ENCODE results near the gene SHFL. TPM values are rescaled to one million over a fixed set of nuclear protein-coding genes. Genes with fewer than 3 reads are reported as not detected.
A peak's percentile ranks its signal among the peaks of the same experiment; 100 is the strongest.

The SHFL gene
- total and polyA plus RNA-seq, 2 of the 8 experiments (the other 6 are each of a cell fraction or from before 2014, with no cell fraction given), result 25.3 to 37.1 TPM

DNA sequence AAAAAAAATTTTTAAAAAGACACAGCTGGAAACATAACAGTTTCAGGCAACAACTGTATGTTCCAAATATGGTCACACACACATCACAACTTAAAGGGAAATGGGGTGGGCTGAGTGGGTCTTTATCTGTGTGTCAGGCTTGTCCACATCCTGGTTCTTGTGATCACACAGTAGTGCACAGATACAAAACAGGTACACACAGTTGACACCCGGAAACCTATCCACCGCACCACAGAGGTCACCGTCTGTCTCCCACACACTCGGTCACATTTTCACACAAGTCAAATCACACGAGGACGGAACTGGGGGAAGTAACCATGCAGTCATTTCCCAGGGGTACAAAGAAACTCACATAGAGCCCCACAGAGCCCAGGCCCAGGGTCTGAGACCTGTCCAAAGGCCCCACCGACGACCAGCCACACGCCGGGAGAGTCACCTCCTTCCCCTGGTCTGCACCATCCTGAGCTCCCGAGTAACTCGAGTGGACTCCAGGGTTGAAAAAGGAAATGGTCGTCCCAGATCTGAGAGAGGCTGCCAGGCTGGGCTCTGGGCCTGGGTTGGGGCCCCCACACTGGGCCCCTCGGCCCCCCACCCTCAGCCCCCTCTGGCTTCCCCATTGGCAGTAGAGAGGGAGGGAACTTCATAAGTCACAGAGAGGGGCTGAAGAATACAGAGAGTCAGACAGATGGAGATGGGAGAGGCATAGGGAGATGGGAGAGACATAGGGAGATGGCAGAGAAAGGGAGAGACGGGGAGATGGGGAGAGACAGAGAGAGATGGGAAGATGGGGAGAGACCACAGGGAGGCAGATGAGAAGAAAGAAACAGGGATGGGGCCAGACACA lies 18.8 kb downstream of the SHFL start:
- Histone ChIP-seq H3K23me2 (ENCODE audit: low read depth, low read length) (0 out of 2 replicates have a peak, but pooled peaks cover 4% of the 10 kb centered on the region), H3K27ac (ENCODE audit: low read depth, low read length) (no peak overlapping the region), H2BK5ac (ENCODE audit: low read depth, low read length) (no peak overlapping the region), H3K14ac (ENCODE audit: insufficient read length) (no peak overlapping the region), H2BK120ac (replicated peaks; ENCODE audit: low read depth, low read length) (no peak overlapping the region), H3K4me2 (ENCODE audit: insufficient read depth in 1 of 2, low read depth in 2 of 2, low read length in 2 of 2) (no peak overlapping the region), H3K36me3 (ENCODE audit: control insufficient read depth in 2 of 4, insufficient read depth in 4 of 4, low read length in 3 of 4) (peaks cover 17 to 26% (median 21%) of the 10 kb centered on the region in 4 experiments), H3K23ac (ENCODE audit: insufficient read length) (no peak overlapping the region), H3K56ac (replicated peaks; ENCODE audit: insufficient read length, low read depth, low read length) (no peak overlapping the region), H3K4me3 (ENCODE audit: extremely low read depth in 1 of 4, insufficient read depth in 2 of 4, low read depth in 3 of 4, low read length in 4 of 4) (no peak overlapping the region), H2AFZ (ENCODE audit: low read length) (no peak overlapping the region; the same call in 1 of the 2 replicates), H4K8ac (ENCODE audit: extremely low read depth, insufficient read depth, low read length) (no peak overlapping the region), H4K20me1 (replicated peaks in 1 of 2; ENCODE audit: control insufficient read depth in 1 of 2, insufficient read depth in 2 of 2, low read length in 2 of 2) (peaks cover 0 to 13% of the 10 kb centered on the region in 2 experiments), H3K79me2 (ENCODE audit: control insufficient read depth in 1 of 2, insufficient read depth in 2 of 2, low read length in 2 of 2) (peaks cover 6 to 25% of the 10 kb centered on the region in 2 experiments; a peak in 3 of 4 replicates), H2AK5ac (ENCODE audit: low read depth, low read length) (no peak overlapping the region), H4K91ac (replicated peaks; ENCODE audit: insufficient read length, low read length) (no peak overlapping the region), H3K79me1 (ENCODE audit: low read depth, low read length) (peaks cover 8% of the 10 kb centered on the region; the same call in 1 of the 2 replicates), H3K18ac (ENCODE audit: extremely low read depth, low read length) (no peak overlapping the region), H3K27me3 (replicated peaks in 1 of 4; ENCODE audit: control insufficient read depth in 3 of 4, extremely low read depth in 1 of 4, insufficient read depth in 3 of 4, low read length in 3 of 4) (no peaks in the 10 kb centered on the region), H2BK15ac (ENCODE audit: low read length) (0 out of 2 replicates have a peak overlapping the region, but pooled peaks have one; percentile 61), H3K9me3 (ENCODE audit: insufficient read depth in 2 of 2, low read depth in 1 of 2, low read length in 1 of 2) (no peaks in the 10 kb centered on the region), H3K9ac (replicated peaks in 1 of 4; ENCODE audit: extremely low read depth in 1 of 4, low read depth in 3 of 4, low read length in 3 of 4) (no peak overlapping the region), H3K4ac (replicated peaks; ENCODE audit: insufficient read length, low read depth, low read length) (no peak overlapping the region), H2BK12ac (ENCODE audit: low read depth, low read length) (no peak overlapping the region), H4K5ac (ENCODE audit: insufficient read length, low read depth, low read length) (no peak overlapping the region), H3K4me1 (replicated peaks in 1 of 4; ENCODE audit: control insufficient read depth in 3 of 4, insufficient read depth in 4 of 4, low read length in 3 of 4) (peaks cover 0 to 4% (median 3%) of the 10 kb centered on the region in 4 experiments; a peak in 5 of 7 replicates), H2BK20ac (ENCODE audit: low read length) (no peak overlapping the region)
- DNase-seq (ENCODE audit: low read depth in 1 of 2, low spot score in 2 of 2) (no peak), FAIRE-seq (no peak)
- ChIA-PET CTCF (ENCODE audit: partially characterized antibody) (interaction anchor here (0.6 to 2.9 kb wide), 5 partner anchors 8 to 545 kb away, joined by 3 to 20 read pairs (median 3); partner anchors contain the start of gene P2RY11), POLR2A (ENCODE audit: partially characterized antibody) (interaction anchor here (0.7 to 16.9 kb wide), 5 partner anchors 9 to 189 kb away, joined by 3 to 412 read pairs (median 3); partner anchors contain the start of genes DNMT1, EIF3G and P2RY11)
- WGBS, 2 experiments (ENCODE audit: extremely low coverage in 1 of 2, insufficient coverage in 1 of 2, insufficient read length in 1 of 2, insufficient replicate concordance in 2 of 2, low coverage in 1 of 2, low lambda C conversion rate in 2 of 2, missing lambda C conversion rate in 1 of 2), result 87% methylated on average over 13 of the region's 15 CpGs; no CpG with 5 or more reads in 1 of the 2 experiments
- TF ChIP-seq MAFK (IDR thresholded peaks at IDR 0.05; ENCODE audit: low read depth, low read length) (no peak), SP1 (IDR thresholded peaks at IDR 0.05; ENCODE audit: low read depth, low read length) (no peak), TBP (IDR thresholded peaks at IDR 0.05; ENCODE audit: low read depth, low read length) (no peak), HDAC2 (IDR thresholded peaks at IDR 0.05; ENCODE audit: borderline replicate concordance in 1 of 2, low read depth in 2 of 2, low read length in 2 of 2) (no peak), POLR2A (IDR thresholded peaks at IDR 0.05; ENCODE audit: control extremely low read depth in 1 of 2, low read depth in 2 of 2, low read length in 2 of 2) (no peak)
